OCI-LY3 (cell line): ENCODE results near the gene TMEM178B.

ENCODE experiments used
- EZH2phosphoT487 ChIP-seq: fragments of 200-600 bp; shearing (Covaris generic); IDR thresholded peaks from 2 replicates; pipeline ENCODE4 v1.6.1; 2018; ENCODE audit warnings: antibody characterized with exemption, mixed run types, low read depth
- TF ChIP-seq, protein P1 (sequence below): fragments of 200-600, 300-600 bp; sonication (generic); IDR thresholded peaks from 2 replicates; pipeline ENCODE4 v1.5.1; 2014; ENCODE audit warnings: antibody characterized with exemption, low read length, low read depth

DNA sequence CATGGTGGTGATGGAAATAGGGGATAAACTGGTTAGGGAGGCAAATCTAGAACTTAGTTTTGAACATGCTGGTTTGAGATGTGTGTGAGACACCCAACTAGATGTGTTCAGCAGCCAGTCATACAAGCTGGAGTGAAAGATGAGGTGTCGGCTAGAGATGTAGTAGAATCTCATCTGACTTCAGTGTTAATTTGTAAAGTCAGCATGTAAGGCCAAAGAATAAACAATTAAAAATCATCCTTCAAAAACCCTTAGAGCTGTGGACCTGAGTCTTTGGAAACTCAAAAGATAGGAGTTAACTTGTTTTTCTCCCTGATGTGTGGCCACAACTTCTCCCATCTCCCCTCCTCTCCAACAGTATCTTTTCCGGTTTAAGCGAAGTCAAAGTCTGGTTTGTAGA is 454.5 kb downstream of the TMEM178B start:
- TF ChIP-seq, protein P1, sequence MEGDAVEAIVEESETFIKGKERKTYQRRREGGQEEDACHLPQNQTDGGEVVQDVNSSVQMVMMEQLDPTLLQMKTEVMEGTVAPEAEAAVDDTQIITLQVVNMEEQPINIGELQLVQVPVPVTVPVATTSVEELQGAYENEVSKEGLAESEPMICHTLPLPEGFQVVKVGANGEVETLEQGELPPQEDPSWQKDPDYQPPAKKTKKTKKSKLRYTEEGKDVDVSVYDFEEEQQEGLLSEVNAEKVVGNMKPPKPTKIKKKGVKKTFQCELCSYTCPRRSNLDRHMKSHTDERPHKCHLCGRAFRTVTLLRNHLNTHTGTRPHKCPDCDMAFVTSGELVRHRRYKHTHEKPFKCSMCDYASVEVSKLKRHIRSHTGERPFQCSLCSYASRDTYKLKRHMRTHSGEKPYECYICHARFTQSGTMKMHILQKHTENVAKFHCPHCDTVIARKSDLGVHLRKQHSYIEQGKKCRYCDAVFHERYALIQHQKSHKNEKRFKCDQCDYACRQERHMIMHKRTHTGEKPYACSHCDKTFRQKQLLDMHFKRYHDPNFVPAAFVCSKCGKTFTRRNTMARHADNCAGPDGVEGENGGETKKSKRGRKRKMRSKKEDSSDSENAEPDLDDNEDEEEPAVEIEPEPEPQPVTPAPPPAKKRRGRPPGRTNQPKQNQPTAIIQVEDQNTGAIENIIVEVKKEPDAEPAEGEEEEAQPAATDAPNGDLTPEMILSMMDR, result no peak
- TF ChIP-seq EZH2phosphoT487, result no peak
